ENCODE measurements around the gene OR6S1.
"Not testable (repeated sequence)": the region's sequence is repeated elsewhere in the genome, so short reads cannot be mapped to it uniquely, and the experiment has no call there.

The OR6S1 gene

DNA sequence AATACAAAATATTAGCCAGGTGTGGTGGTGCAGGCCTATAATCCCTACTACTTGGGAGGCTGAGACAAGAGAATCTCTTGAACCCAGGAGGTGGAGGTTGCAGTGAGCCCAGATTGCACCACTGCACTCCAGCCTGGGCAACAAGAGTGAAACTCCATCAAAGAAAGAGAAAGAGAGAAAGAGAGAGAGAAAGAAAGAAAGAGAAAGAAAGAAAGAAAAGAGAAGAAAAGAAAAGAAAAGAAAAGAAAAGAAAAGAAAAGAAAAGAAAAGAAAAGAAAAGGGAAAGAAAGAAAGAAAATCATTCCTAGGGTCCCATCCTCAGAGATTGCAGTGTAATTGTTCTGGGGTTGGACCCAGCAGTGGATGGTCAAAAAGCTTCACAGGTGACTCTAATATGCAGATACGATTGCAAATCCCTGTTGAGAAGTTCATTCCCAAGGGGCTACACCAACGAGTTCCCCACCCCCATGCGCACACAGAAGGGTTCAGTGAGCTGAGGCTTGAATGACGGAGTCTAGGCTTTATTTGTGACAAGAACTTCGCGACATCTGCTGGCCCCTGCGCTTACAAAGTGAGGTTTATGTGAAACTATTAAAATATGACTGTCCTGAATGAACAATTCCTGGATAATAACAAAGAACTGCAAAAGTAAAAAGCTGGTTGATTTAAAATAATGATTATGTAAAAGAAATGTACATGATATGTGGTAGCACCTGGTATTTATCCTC, 32.9 kb downstream of the OR6S1 start:
- DNase-seq: no peak

GRCh38 chr14:20607617-20608016, 33.9 kb downstream of the OR6S1 start:
- no peak for DNase-seq

- DNase-seq: no peak
Measured at GRCh38 chr14:20606902-20607242, 34.6 kb downstream of the OR6S1 start.

DNA sequence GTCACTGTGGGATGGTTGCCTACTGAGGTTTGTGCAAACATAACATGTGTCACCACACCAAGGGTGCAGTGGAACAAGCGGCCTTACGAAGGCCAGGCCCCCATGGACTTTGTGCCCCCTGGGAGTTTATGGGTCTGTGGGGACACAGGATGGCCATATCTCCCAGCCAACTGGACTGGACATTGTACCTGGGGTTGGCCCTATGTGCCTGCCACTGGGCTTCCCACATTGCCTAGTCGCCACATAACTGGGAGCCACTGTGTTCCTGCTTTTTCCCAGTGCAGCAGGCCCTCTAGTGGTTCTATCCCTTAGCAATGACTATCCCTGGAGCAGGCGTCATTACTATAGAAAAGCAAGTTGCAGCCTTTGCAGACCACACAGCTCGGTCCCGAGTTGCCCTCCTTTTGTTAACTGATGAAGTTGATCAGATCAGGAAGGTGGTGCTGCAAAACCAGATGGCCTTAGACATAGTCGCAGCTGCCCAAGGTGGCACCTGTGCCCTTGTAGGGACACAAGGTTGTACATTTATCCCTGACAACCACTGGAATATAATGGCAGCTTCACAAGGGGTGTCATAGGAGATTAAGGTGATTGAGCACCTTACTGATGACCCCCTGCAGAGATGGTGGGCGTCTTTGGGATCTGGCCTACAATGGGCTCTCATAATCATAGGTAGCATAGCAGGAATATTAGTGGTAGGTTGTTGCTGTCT, 35.1 kb downstream of the OR6S1 start:
- DNase-seq: no peak

DNA sequence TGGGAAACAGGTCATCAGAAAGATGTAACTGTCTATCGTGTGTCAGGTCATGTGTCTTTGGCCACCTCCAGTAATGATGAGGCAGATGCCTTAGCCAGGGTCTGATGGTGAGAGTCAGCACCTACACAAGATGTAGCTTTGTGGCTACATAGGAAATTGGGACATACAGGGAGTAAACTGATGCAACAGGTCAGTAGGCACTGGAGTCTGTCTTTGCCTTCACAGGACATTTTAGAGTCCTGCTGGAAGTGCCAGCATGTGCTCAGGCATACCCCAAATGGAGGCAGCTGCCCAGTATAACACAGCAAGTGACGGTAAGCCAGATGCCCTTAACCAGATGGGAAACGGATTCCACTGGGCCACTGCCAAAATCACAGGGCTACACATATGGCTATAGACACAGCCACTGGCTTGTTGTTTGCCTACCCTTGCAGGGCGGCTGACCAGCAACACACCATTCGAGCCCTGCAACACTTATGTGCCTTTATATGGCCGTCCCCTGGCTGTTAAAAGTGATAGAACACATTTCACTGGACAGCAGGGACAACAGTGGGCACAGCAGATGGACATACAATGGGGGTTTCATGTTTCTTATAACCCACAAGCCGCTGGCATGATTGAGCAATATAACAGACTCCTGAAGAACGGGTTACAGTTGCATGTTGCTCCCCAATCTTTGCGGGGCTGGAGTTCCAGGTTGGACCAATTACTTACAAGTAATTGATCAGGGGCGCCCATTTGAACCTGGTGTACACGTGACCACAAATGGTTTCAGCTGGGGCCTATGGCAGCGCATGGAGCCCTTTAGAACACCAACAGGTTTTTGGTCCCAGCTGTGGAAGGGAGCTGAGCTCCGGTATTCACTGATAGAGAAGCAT, 37.4 kb downstream of the OR6S1 start:
- DNase-seq: no peak

- no peak for DNase-seq
Measured at GRCh38 chr14:20602583-20602982, 38.9 kb downstream of the OR6S1 start.

GRCh38 chr14:20601522-20601921, 40.0 kb downstream of the OR6S1 start:
- DNase-seq: no peak

DNA sequence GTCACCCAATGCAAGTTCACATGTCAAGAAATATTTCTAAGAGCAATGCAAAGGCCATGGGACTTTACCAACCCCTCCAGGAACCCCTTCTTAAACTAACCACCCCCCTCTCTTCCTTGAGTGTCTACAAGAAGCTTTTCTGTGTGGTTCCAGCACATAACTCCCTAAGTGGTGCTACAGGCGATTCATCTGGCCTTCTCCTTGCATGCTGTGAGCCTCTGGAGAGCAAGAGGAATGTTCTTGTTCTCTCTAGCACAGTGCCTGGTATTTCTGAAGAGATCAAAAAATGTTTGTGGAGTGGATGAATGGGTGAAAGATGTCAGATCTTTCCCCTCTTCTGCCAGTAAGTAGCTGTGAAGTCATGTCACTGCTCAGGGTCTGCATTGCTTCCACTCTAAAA, 44.4 kb downstream of the OR6S1 start:
- DNase-seq: no peak

DNA sequence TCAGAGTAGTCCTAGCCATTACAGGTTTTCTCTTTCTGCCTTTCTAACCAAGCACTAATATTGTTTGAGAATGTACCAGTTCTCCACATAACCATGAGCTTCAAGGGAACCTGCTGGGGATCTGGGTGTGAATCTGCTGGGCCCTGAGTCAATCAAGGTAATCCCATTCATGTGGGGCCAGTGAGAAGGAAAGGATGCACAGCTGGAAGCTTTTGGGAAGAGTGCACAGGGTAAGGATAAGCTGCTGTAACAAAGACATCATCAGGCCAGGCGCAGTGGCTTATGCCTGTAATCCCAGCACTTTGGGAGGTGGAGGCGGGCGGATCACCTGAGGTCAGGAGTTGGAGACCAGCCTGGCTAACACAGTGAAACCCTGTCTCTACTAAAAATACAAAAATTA, 45.8 kb downstream of the OR6S1 start:
- DNase-seq: not testable (repeated sequence)

DNA sequence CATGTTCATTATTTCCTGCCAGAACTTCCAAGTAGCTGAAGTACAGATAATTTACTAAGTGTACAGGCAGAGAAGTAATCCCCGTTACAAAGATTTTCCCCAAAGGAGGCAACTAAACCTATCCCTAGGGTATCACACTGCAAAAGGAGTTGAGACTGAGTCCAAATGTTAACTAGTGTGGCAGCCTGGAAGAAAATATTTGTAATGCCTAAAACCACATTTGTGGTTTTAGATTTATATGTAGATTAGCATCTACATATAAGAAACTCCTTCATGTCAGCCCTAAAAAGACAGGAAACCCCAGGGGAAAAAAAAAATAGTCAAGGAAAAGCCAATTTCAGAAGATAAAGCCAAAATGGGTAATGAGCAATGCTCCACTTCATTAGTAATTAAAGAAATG, 48.9 kb downstream of the OR6S1 start:
- no peak for DNase-seq

GRCh38 chr14:20591235-20591634, 50.3 kb downstream of the OR6S1 start, which contains the start of gene RNASE12:
TSS of gene RNASE12 (minus strand) at chr14:20591376. CDS start at chr14:20590723, 653 bp downstream.
- DNase-seq: no peak

Measured in stimulated activated CD4-positive, alpha-beta T cell treated with anti-CD3 and anti-CD28 coated beads, Interleukin-4, amount 100 ng/mL, for 1 hour (primary cell).